Endodermal cell (in vitro differentiated cells): ENCODE measurements around the gene CTDSP2. TPM values are rescaled to one million over a fixed set of nuclear protein-coding genes. Genes with fewer than 3 reads are reported as not detected.

Source experiments
- DNase-seq: peaks from one replicate; pipeline ENCODE4 v3.0.0-alpha.2; 2017
- H3K27ac ChIP-seq: 2 replicates; pipeline ENCODE4 v1.5.1; 2013; ENCODE audit warnings: mild to moderate bottlenecking, low read depth, low read length, moderate library complexity
- H3K27me3 ChIP-seq: 2 replicates; pipeline ENCODE4 v1.6.1; 2013; ENCODE audit warnings: mild to moderate bottlenecking, low read length, moderate library complexity; ENCODE audit not compliant: insufficient read depth, control insufficient read depth, poor library complexity, severe bottlenecking
- H3K36me3 ChIP-seq: 2 replicates; pipeline ENCODE4 v1.7.0; 2013; ENCODE audit warnings: mild to moderate bottlenecking, low read length, moderate library complexity; ENCODE audit not compliant: control insufficient read depth, insufficient read depth
- H3K4me1 ChIP-seq: one replicate; pipeline ENCODE4 v1.7.0; 2013; ENCODE audit warnings: low read length; ENCODE audit not compliant: control insufficient read depth, insufficient read depth
- H3K4me3 ChIP-seq: 2 replicates; pipeline ENCODE4 v1.5.1; 2013; ENCODE audit warnings: mild to moderate bottlenecking, low read length, moderate library complexity
- H3K9ac ChIP-seq: 2 replicates; pipeline ENCODE4 v1.6.1; 2013; ENCODE audit warnings: mild to moderate bottlenecking, low read length, moderate library complexity; ENCODE audit not compliant: poor library complexity, severe bottlenecking; ENCODE audit errors: extremely low read depth
- H3K9me3 ChIP-seq: 2 replicates; pipeline ENCODE4 v1.6.1; 2013; ENCODE audit warnings: mild to moderate bottlenecking, low read length, moderate library complexity; ENCODE audit not compliant: control insufficient read depth
- H3K27ac Mint-ChIP-seq: 2 replicates; pipeline ENCODE4 v1.8.0; 2020; ENCODE audit warnings: mixed read lengths
- H3K27me3 Mint-ChIP-seq: 2 replicates; pipeline ENCODE4 v1.8.0; 2021; ENCODE audit warnings: mild to moderate bottlenecking, mixed read lengths; ENCODE audit not compliant: insufficient read depth
- H3K36me3 Mint-ChIP-seq: 2 replicates; pipeline ENCODE4 v1.8.0; 2020; ENCODE audit warnings: low read depth, mixed read lengths
- H3K4me1 Mint-ChIP-seq: 2 replicates; pipeline ENCODE4 v1.8.0; 2020; ENCODE audit warnings: mixed read lengths
- H3K4me3 Mint-ChIP-seq: 2 replicates; pipeline ENCODE4 v1.8.0; 2020; ENCODE audit warnings: mild to moderate bottlenecking, moderate library complexity, mixed read lengths
- H3K9me3 Mint-ChIP-seq: 2 replicates; pipeline ENCODE4 v1.8.0; 2020; ENCODE audit warnings: mild to moderate bottlenecking, mixed read lengths
- WGBS, 2 experiments: methylation state at CpG; one replicate each; pipeline versions ENCODE4 v1.1.5 to v1.1.7; 2013; ENCODE audit warnings: missing lambda C conversion rate in 2 of 2, mixed read lengths in 1 of 2; ENCODE audit not compliant: insufficient coverage in 1 of 2, insufficient read length in 1 of 2; 5-methylcytosine and 5-hydroxymethylcytosine counted together
- total RNA-seq, 2 donors: library from RNA; stranded (reverse); fragmentation: NEBNext Ultra II Directional in 1 of 2; extraction: Animal tissue kit (Norgen Biotek cat#: 25700) in 1 of 2; gene quantifications; 2 replicates in 1 of 2; 3 replicates in 1 of 2; pipeline ENCODE4 v1.2.1, GENCODE V29; 2021
- TF ChIP-seq, protein P1 (sequence below): fragments of 200-600 bp; sonication (generic); conservative IDR thresholded peaks from 2 replicates; pipeline ENCODE4 v1.5.0; 2021; ENCODE audit warnings: antibody characterized with exemption, mild to moderate bottlenecking

CTDSP2 gene
- total RNA-seq, 2 donors from 2014 or later, result 137 to 148 TPM

DNA sequence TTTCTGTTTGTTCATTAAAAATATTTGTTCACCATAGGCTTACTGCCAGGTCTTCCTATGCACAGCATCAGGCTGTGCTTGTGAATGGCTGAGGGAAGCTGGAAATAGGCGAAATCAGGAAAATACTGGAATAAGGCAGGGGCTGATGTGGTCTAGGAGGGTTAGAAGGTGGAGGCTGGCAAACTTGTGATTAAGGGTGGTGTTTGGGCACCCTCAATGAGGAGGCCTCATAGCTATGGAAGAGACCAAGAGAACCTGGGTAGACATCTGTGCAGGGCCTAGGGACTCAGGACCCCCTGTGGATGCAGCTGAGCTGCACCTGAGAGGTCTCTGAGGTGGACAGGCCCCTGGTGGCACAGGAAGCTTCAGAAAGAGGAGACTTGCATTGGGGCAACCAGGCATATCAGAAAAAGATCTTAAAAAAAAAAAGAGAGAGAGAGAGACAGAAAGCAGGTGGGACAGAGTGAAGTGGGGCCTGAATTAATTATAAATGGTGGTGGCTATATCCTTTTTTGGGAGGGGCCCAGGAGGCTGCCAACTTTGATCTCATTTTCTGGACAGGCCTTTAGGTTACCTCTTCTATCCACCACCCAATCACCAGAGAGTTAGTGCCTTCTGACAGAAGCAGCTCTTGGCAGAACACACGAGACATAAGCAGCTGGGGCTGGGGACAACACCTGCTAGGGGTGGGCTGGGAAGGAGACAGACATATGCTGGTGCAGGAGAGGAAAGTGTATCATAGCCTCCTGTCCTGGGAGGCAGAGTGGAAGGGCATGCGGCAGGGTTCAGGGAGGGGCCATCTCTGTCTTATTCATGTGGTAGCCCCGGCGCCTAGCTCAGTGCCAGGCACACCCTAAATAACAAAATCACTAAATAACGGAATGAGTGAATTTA lies 48.1 kb upstream of the CTDSP2 start:
- Mint-ChIP-seq H3K9me3 (no peaks in the 10 kb centered on the region), H3K4me1 (peaks cover 41% of the 10 kb centered on the region), H3K4me3 (no peak overlapping the region), H3K36me3 (no peaks in the 10 kb centered on the region), H3K27ac (no peak overlapping the region), H3K27me3 (peaks cover 5% of the 10 kb centered on the region)
- peaks cover 6% of the 10 kb centered on the region for H3K27me3 ChIP-seq
- H3K4me1 ChIP-seq, result peaks cover 14% of the 10 kb centered on the region
- no peaks in the 10 kb centered on the region for H3K36me3 ChIP-seq
- WGBS, 2 experiments, result 88 to 95% methylated on average over 6 of the region's 6 CpGs
- H3K27ac ChIP-seq, result no peak overlapping the region
- TF ChIP-seq, protein P1, sequence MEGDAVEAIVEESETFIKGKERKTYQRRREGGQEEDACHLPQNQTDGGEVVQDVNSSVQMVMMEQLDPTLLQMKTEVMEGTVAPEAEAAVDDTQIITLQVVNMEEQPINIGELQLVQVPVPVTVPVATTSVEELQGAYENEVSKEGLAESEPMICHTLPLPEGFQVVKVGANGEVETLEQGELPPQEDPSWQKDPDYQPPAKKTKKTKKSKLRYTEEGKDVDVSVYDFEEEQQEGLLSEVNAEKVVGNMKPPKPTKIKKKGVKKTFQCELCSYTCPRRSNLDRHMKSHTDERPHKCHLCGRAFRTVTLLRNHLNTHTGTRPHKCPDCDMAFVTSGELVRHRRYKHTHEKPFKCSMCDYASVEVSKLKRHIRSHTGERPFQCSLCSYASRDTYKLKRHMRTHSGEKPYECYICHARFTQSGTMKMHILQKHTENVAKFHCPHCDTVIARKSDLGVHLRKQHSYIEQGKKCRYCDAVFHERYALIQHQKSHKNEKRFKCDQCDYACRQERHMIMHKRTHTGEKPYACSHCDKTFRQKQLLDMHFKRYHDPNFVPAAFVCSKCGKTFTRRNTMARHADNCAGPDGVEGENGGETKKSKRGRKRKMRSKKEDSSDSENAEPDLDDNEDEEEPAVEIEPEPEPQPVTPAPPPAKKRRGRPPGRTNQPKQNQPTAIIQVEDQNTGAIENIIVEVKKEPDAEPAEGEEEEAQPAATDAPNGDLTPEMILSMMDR, result no peak
- no peak overlapping the region for H3K9ac ChIP-seq
- no peaks in the 10 kb centered on the region for H3K9me3 ChIP-seq
- peak; percentile 56 for DNase-seq
- H3K4me3 ChIP-seq, result no peak overlapping the region

DNA sequence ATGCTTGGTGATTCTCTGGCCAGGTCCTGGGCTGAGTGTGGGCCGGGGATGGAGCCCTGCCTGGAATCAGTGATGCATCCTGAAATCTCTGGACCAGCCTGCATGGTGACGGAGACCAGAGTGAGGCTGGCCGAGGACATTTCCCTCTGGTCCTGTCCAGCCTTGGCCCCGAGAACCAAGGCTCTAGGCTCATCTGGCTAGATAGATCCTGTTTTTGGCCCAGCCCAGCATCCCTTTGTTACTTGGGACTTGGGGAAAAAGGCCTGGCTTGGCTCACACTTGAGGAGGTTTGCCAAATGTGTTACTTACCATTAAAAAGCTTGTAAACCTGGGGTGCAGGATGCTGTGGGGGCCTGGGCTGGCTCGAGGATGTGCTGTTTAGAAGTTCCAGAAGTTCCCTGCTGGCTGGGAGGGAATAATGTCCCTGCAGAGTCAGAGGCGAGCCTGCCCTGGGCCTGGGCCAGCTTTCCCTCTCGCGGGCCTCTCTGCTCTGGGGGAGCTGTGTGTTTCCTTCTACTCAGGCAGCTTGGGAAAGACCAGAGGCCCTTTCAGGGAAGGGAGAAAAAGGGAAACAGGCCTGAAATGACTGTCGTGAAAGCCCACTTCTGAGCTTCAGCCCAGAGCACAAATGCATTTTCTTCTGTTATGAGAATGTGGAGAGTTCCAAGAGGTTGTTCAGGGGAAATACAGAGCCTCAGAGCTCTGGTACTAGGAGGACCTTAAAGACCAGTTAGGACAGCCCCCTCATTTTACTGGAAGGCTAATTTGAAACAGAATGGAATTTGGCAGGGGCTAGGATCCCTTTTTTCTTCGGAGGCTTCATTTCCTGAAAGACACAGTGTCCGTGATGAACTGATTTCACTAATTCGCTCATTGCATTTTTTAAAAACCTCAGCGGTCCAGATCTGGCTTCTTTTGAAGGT lies 47.2 kb upstream of the CTDSP2 start:
- Histone ChIP-seq H3K36me3 (no peaks in the 10 kb centered on the region), H3K4me3 (no peak overlapping the region), H3K4me1 (peaks cover 14% of the 10 kb centered on the region), H3K27me3 (peaks cover 6% of the 10 kb centered on the region), H3K9me3 (no peaks in the 10 kb centered on the region), H3K27ac (peak overlapping the region; percentile 52), H3K9ac (no peak overlapping the region)
- peaks cover 5% of the 10 kb centered on the region for H3K27me3 Mint-ChIP-seq
- no peak overlapping the region for H3K4me3 Mint-ChIP-seq
- TF ChIP-seq, protein P1, result no peak
- peak overlapping the region; percentile 71 for H3K27ac Mint-ChIP-seq
- DNase-seq, result peak; percentile 85
- no peaks in the 10 kb centered on the region for H3K9me3 Mint-ChIP-seq
- H3K4me1 Mint-ChIP-seq, result peaks cover 50% of the 10 kb centered on the region
- 71 to 72% methylated on average over 7 to 13 of the region's 13 CpGs for WGBS, 2 experiments
- H3K36me3 Mint-ChIP-seq, result no peaks in the 10 kb centered on the region

DNA sequence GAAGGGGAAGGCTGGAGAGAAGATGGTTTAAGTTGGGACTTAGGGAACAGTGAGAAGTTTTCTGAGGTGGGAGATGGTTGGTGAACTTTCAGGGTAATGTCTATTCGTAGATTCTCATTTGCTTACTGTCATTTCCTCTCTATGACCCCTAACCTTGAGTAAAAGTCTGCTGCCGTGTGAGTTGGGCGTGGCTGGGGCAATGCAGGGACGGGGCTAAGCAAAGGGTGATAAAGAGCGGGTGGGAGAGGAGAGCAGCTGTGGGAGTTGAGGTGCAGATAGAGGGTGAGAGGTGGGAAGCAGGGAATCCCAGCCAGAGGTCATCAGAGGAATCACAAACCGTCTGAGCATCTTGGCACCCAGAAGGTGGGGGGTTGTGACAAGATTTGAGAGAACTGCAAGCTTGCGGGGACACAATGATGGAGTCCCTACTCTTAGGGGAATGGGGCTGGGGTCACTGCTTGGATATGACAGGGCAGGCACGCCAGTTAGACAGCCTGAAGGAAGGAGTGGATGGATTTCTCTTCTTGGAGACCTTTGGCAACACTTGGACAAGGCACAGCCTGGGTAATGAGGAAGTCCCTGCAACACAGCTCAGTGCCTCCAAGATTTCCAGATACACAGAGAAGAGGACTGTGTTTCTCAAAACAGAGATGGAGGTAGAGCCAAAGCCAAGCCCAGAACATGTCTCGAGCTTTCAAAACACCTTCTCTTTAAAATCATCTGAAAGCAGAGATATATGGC lies 45.9 kb upstream of the CTDSP2 start:
- whole genome bisulfite sequencing, 2 experiments, result 82 to 83% methylated on average over 3 to 9 of the region's 9 CpGs
- H3K4me3 Mint-ChIP-seq, result no peak overlapping the region
- H3K4me3 ChIP-seq, result no peak overlapping the region
- peaks cover 3% of the 10 kb centered on the region for H3K27me3 Mint-ChIP-seq
- H3K27me3 ChIP-seq, result peaks cover 6% of the 10 kb centered on the region
- no peak overlapping the region for H3K27ac Mint-ChIP-seq
- no peaks in the 10 kb centered on the region for H3K9me3 ChIP-seq
- TF ChIP-seq, protein P1, result no peak
- no peak overlapping the region for H3K9ac ChIP-seq
- H3K36me3 ChIP-seq, result no peaks in the 10 kb centered on the region
- peaks cover 18% of the 10 kb centered on the region for H3K4me1 ChIP-seq
- H3K9me3 Mint-ChIP-seq, result no peaks in the 10 kb centered on the region
- H3K4me1 Mint-ChIP-seq, result peaks cover 48% of the 10 kb centered on the region
- H3K36me3 Mint-ChIP-seq, result no peaks in the 10 kb centered on the region
- no peak overlapping the region for H3K27ac ChIP-seq
- DNase-seq, result peak; percentile 34
